H9 (cell line): ENCODE data around the gene G3BP2. TPM values are rescaled to one million over a fixed set of nuclear protein-coding genes. Genes with fewer than 3 reads are reported as not detected.
"Not testable (repeated sequence)": the region's sequence is repeated elsewhere in the genome, so short reads cannot be mapped to it uniquely, and the experiment has no call there.

ENCODE experiments used
- DNase-seq: peaks from one replicate; pipeline ENCODE4 v3.0.0-alpha.2; 2017
- H2AFZ ChIP-seq: one replicate; pipeline ENCODE4 v1.6.1; 2013; ENCODE audit warnings: mild to moderate bottlenecking, low read length, control low read depth, moderate library complexity
- H2AK5ac ChIP-seq: 2 replicates; pipeline ENCODE4 v1.6.1; 2013; ENCODE audit warnings: low read length, control low read depth, mixed read lengths; ENCODE audit not compliant: insufficient read length
- H2BK120ac ChIP-seq: one replicate; pipeline ENCODE4 v1.6.1; 2013; ENCODE audit warnings: low read depth, mild to moderate bottlenecking, low read length, control low read depth, inconsistent platforms; ENCODE audit not compliant: poor library complexity, severe bottlenecking
- H2BK12ac ChIP-seq: 2 replicates; pipeline ENCODE4 v1.6.1; 2013; ENCODE audit warnings: low read length, control low read depth, mixed read lengths, low read depth; ENCODE audit not compliant: insufficient read length
- H2BK15ac ChIP-seq: 2 replicates; pipeline ENCODE4 v1.6.1; 2013; ENCODE audit warnings: low read depth, low read length, control low read depth
- H2BK20ac ChIP-seq: one replicate; pipeline ENCODE4 v1.6.1; 2013; ENCODE audit warnings: low read depth, mild to moderate bottlenecking, low read length, control low read depth, inconsistent platforms; ENCODE audit not compliant: poor library complexity, severe bottlenecking
- H2BK5ac ChIP-seq: 2 replicates; pipeline ENCODE4 v1.6.1; 2013; ENCODE audit warnings: low read length, control low read depth, mixed read lengths; ENCODE audit not compliant: insufficient read length
- H3K14ac ChIP-seq: 2 replicates; pipeline ENCODE4 v1.6.1; 2013; ENCODE audit warnings: low read length, control low read depth; ENCODE audit not compliant: insufficient read depth
- H3K18ac ChIP-seq: 2 replicates; pipeline ENCODE4 v1.6.1; 2013; ENCODE audit warnings: low read depth, mild to moderate bottlenecking, mixed read lengths, low read length, control low read depth; ENCODE audit not compliant: insufficient read length
- H3K23ac ChIP-seq: 2 replicates; pipeline ENCODE4 v1.6.1; 2013; ENCODE audit warnings: low read length, control low read depth, mixed read lengths, low read depth; ENCODE audit not compliant: insufficient read length
- H3K23me2 ChIP-seq: 2 replicates; pipeline ENCODE4 v1.6.1; 2013; ENCODE audit warnings: low read depth, mild to moderate bottlenecking, mixed read lengths, low read length, control low read depth; ENCODE audit not compliant: insufficient read length, poor library complexity, severe bottlenecking
- H3K27ac ChIP-seq: 2 replicates; pipeline ENCODE4 v1.5.1; 2013; ENCODE audit warnings: low read length, control low read depth, mixed read lengths, low read depth; ENCODE audit not compliant: insufficient read length
- H3K27me3 ChIP-seq: 2 replicates; pipeline ENCODE4 v1.6.1; 2013; ENCODE audit warnings: low read length, control low read depth, inconsistent platforms; ENCODE audit not compliant: insufficient read depth
- H3K4ac ChIP-seq: 2 replicates; pipeline ENCODE4 v1.6.1; 2013; ENCODE audit warnings: low read depth, mild to moderate bottlenecking, control low read depth, inconsistent platforms, low read length, moderate library complexity
- H3K4me1 ChIP-seq: 2 replicates; pipeline ENCODE4 v1.6.1; 2013; ENCODE audit warnings: low read length, control low read depth, inconsistent platforms; ENCODE audit not compliant: insufficient read depth
- H3K4me2 ChIP-seq: 2 replicates; pipeline ENCODE4 v1.6.1; 2013; ENCODE audit warnings: low read length, control low read depth, mixed read lengths; ENCODE audit not compliant: insufficient read length, insufficient read depth
- H3K56ac ChIP-seq: 2 replicates; pipeline ENCODE4 v1.6.1; 2013; ENCODE audit warnings: low read depth, mild to moderate bottlenecking, mixed read lengths, low read length, control low read depth; ENCODE audit not compliant: insufficient read length
- H3K79me1 ChIP-seq: 2 replicates; pipeline ENCODE4 v1.6.1; 2013; ENCODE audit warnings: low read depth, mild to moderate bottlenecking, moderate library complexity, low read length, control low read depth, inconsistent platforms; ENCODE audit not compliant: insufficient read depth, poor library complexity, severe bottlenecking
- H3K79me2 ChIP-seq: 2 replicates; pipeline ENCODE4 v1.6.1; 2013; ENCODE audit warnings: low read length, control low read depth, inconsistent platforms; ENCODE audit not compliant: insufficient read depth
- H3K9ac ChIP-seq: 2 replicates; pipeline ENCODE4 v1.6.1; 2013; ENCODE audit warnings: low read length, control low read depth, mixed read lengths; ENCODE audit not compliant: insufficient read length; ENCODE audit errors: extremely low read depth
- H3K9me3 ChIP-seq: one replicate; pipeline ENCODE4 v1.6.1; 2013; ENCODE audit warnings: low read depth, low read length, inconsistent platforms; ENCODE audit not compliant: control insufficient read depth
- H3T11ph ChIP-seq: one replicate; pipeline ENCODE4 v1.6.1; 2013; ENCODE audit warnings: mild to moderate bottlenecking, low read length, control low read depth, inconsistent platforms
- H4K20me1 ChIP-seq: one replicate; pipeline ENCODE4 v1.6.1; 2013; ENCODE audit not compliant: control insufficient read depth, insufficient read length, insufficient read depth
- H4K5ac ChIP-seq: 2 replicates; pipeline ENCODE4 v1.6.1; 2013; ENCODE audit warnings: low read depth, mild to moderate bottlenecking, mixed read lengths, low read length, control low read depth; ENCODE audit not compliant: insufficient read length
- H4K8ac ChIP-seq: replicated peaks from 2 replicates; pipeline ENCODE4 v1.6.1; 2013; ENCODE audit warnings: low read length, control low read depth, mixed read lengths, low read depth; ENCODE audit not compliant: insufficient read length
- H4K91ac ChIP-seq: 2 replicates; pipeline ENCODE4 v1.6.1; 2013; ENCODE audit warnings: low read depth, mild to moderate bottlenecking, moderate library complexity, mixed read lengths, low read length, control low read depth; ENCODE audit not compliant: insufficient read length
- H3K27ac Mint-ChIP-seq, 3 experiments: 2 replicates in 2 of 3; 3 replicates in 1 of 3; pipeline ENCODE4 v1.8.0; 2020 to 2021; ENCODE audit warnings: mixed read lengths in 3 of 3, mild to moderate bottlenecking in 1 of 3, moderate library complexity in 1 of 3
- H3K27me3 Mint-ChIP-seq: 2 replicates; pipeline ENCODE4 v1.8.0; 2021; ENCODE audit warnings: low read depth, mild to moderate bottlenecking, moderate library complexity, mixed read lengths
- H3K36me3 Mint-ChIP-seq, 3 experiments: 2 replicates in 2 of 3; 3 replicates in 1 of 3; pipeline ENCODE4 v1.8.0; 2020 to 2021; ENCODE audit warnings: low read depth in 3 of 3, mixed read lengths in 3 of 3; ENCODE audit not compliant: insufficient read depth in 1 of 3
- H3K4me1 Mint-ChIP-seq, 2 experiments: 2 replicates each; pipeline ENCODE4 v1.8.0; 2020; ENCODE audit warnings: mixed read lengths in 2 of 2
- H3K4me3 Mint-ChIP-seq, 2 experiments: 2 replicates in 1 of 2; 3 replicates in 1 of 2; pipeline ENCODE4 v1.8.0; 2020 to 2021; ENCODE audit warnings: mild to moderate bottlenecking in 2 of 2, mixed read lengths in 2 of 2, moderate library complexity in 1 of 2
- H3K9me3 Mint-ChIP-seq, 2 experiments: 2 replicates in 1 of 2; 3 replicates in 1 of 2; pipeline ENCODE4 v1.8.0; 2020; ENCODE audit warnings: mild to moderate bottlenecking in 2 of 2, mixed read lengths in 2 of 2, moderate library complexity in 1 of 2
- CTCF ChIP-seq: fragments of 200-600 bp; sonication (generic); conservative IDR thresholded peaks from 3 replicates; pipeline ENCODE4 v1.8.0; 2021; ENCODE audit warnings: antibody characterized with exemption, mild to moderate bottlenecking
- WGBS: extraction: QIAGEN DNeasy Blood & Tissue Kit; methylation state at CpG from one replicate; pipeline ENCODE4 v1.1.7; 2013; ENCODE audit warnings: missing lambda C conversion rate, low lambda C conversion rate, mixed read lengths; ENCODE audit not compliant: insufficient read length; ENCODE audit errors: extremely low coverage; 5-methylcytosine and 5-hydroxymethylcytosine counted together
- total RNA-seq: library from RNA; stranded (reverse); gene quantifications from 2 replicates; pipeline ENCODE4 v1.2.1, GENCODE V29; 2021

The G3BP2 gene
- total RNA-seq, 1 experiment from 2014 or later, result 405 TPM

- Histone ChIP-seq H3K27me3 (no peaks in the 10 kb centered on the region), H4K91ac (no peak overlapping the region), H3K9me3 (no peaks in the 10 kb centered on the region), H3K4me1 (peaks cover 3% of the 10 kb centered on the region), H3K79me1 (peaks cover 5% of the 10 kb centered on the region), H3K4ac (no peak overlapping the region), H2BK15ac (no peak overlapping the region), H3K23me2 (no peaks in the 10 kb centered on the region), H3K79me2 (peaks cover 77% of the 10 kb centered on the region; the same call in 1 of the 2 replicates), H2BK120ac (no peak overlapping the region), H3T11ph (no peak overlapping the region), H3K23ac (no peak overlapping the region), H3K56ac (no peak overlapping the region), H2AK5ac (no peak overlapping the region), H3K18ac (no peak overlapping the region), H4K8ac (no peak overlapping the region), H3K9ac (no peak overlapping the region), H2BK12ac (no peak overlapping the region), H2BK20ac (no peak overlapping the region), H3K14ac (no peak overlapping the region), H4K5ac (no peak overlapping the region), H2BK5ac (no peak overlapping the region), H2AFZ (no peak overlapping the region), H3K27ac (no peak overlapping the region), H4K20me1 (no peaks in the 10 kb centered on the region), H3K4me2 (no peak overlapping the region)
- Mint-ChIP-seq H3K27me3 (no peaks in the 10 kb centered on the region), H3K36me3 (peaks cover 6 to 22% (median 20%) of the 10 kb centered on the region in 3 experiments; a peak in 6 of 7 replicates), H3K9me3 (no peaks in the 10 kb centered on the region), H3K4me1 (peaks cover 58 to 59% of the 10 kb centered on the region in 2 experiments), H3K4me3 (no peak overlapping the region), H3K27ac (peak overlapping the region in 1 of 3 experiments; percentile 74; a peak in 2 of 7 replicates)
- WGBS, result 100% methylated on average over 1 of the region's 4 CpGs
- no peak for DNase-seq
- no peak for TF ChIP-seq CTCF
Observed at GRCh38 chr4:75666299-75666698, 6.9 kb downstream of the G3BP2 start.

- H3K18ac ChIP-seq, H3K56ac ChIP-seq, H3K27me3 ChIP-seq, H3K9me3 Mint-ChIP-seq, H4K8ac ChIP-seq, H4K5ac ChIP-seq, H4K91ac ChIP-seq, H2BK12ac ChIP-seq, H3K27ac ChIP-seq, H2BK20ac ChIP-seq, H3T11ph ChIP-seq, H2AFZ ChIP-seq, H4K20me1 ChIP-seq, H3K9ac ChIP-seq, H3K27me3 Mint-ChIP-seq, H2BK15ac ChIP-seq, H3K14ac ChIP-seq, H3K23ac ChIP-seq, H2AK5ac ChIP-seq, H3K4me1 ChIP-seq, DNase-seq, H2BK120ac ChIP-seq, H3K4me3 Mint-ChIP-seq, H3K23me2 ChIP-seq, H2BK5ac ChIP-seq, H3K79me1 ChIP-seq, H3K4ac ChIP-seq, H3K4me2 ChIP-seq, H3K9me3 ChIP-seq: not testable (repeated sequence)
- H3K27ac Mint-ChIP-seq, result peak overlapping the region in 2 of 3 experiments; percentile 36 to 66; a peak in 1 of 7 replicates
- WGBS, result no CpG with 5 or more reads among the region's 3 CpGs
- peaks cover 44 to 46% of the 10 kb centered on the region in 2 experiments for H3K4me1 Mint-ChIP-seq
- peaks cover 62% of the 10 kb centered on the region; the same call in 1 of the 2 replicates for H3K79me2 ChIP-seq
- peaks cover 15 to 34% (median 33%) of the 10 kb centered on the region in 3 experiments; a peak in 6 of 7 replicates for H3K36me3 Mint-ChIP-seq
Observed at GRCh38 chr4:75664604-75665003, 8.6 kb downstream of the G3BP2 start.
